Hepatocyte (in vitro differentiated cells): ENCODE results near the gene SLC25A18.

Experiments
- EZH2 ChIP-seq: fragments of 200-600 bp; sonication (generic); IDR thresholded peaks from 2 replicates; pipeline ENCODE4 v1.6.1; 2016; ENCODE audit warnings: antibody characterized with exemption, mild to moderate bottlenecking, borderline replicate concordance
- EZH2phosphoT487 ChIP-seq: fragments of 200-600 bp; sonication (generic); IDR thresholded peaks from one replicate; pipeline ENCODE4 v1.6.1; 2018; ENCODE audit warnings: antibody characterized with exemption, mild to moderate bottlenecking, low read depth, moderate library complexity; ENCODE audit not compliant: unreplicated experiment, severe bottlenecking
- TF ChIP-seq, protein P1 (sequence below): fragments of 200-600 bp; sonication (generic); IDR thresholded peaks from 2 replicates; pipeline ENCODE4 v1.5.1; 2016; ENCODE audit warnings: antibody characterized with exemption, mild to moderate bottlenecking; ENCODE audit not compliant: poor library complexity

DNA sequence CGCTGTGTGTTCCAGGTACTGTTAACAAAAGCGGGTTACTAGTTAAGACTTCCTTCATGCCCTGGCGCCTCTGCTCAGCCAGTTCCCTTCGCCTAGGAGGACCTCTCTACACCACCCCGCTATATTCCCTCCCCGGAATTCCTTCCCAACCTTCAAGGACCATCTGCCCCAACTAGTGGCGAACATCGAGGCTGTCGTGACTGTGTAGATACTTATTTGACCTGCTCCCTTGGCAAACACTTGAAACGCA is 74.8 kb downstream of the SLC25A18 start:
- TF ChIP-seq, protein P1, sequence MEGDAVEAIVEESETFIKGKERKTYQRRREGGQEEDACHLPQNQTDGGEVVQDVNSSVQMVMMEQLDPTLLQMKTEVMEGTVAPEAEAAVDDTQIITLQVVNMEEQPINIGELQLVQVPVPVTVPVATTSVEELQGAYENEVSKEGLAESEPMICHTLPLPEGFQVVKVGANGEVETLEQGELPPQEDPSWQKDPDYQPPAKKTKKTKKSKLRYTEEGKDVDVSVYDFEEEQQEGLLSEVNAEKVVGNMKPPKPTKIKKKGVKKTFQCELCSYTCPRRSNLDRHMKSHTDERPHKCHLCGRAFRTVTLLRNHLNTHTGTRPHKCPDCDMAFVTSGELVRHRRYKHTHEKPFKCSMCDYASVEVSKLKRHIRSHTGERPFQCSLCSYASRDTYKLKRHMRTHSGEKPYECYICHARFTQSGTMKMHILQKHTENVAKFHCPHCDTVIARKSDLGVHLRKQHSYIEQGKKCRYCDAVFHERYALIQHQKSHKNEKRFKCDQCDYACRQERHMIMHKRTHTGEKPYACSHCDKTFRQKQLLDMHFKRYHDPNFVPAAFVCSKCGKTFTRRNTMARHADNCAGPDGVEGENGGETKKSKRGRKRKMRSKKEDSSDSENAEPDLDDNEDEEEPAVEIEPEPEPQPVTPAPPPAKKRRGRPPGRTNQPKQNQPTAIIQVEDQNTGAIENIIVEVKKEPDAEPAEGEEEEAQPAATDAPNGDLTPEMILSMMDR, result no peak
- TF ChIP-seq EZH2 (no peak), EZH2phosphoT487 (no peak)
